GM12865 (cell line): ENCODE data around the gene TENT5A.
"Not testable (repeated sequence)": the region's sequence is repeated elsewhere in the genome, so short reads cannot be mapped to it uniquely, and the experiment has no call there.

Source experiments
- DNase-seq: peaks from one replicate; pipeline ENCODE4 v3.0.0; 2010; ENCODE audit warnings: low read depth
- H3K4me3 ChIP-seq: 2 replicates; pipeline ENCODE4 v1.5.1; 2011; ENCODE audit warnings: mild to moderate bottlenecking, low read depth, low read length, control low read depth
- TF ChIP-seq, protein P1 (sequence below): IDR thresholded peaks from 2 replicates; pipeline ENCODE4 v1.5.1; 2011; ENCODE audit warnings: low read length, control low read depth, low read depth, inconsistent platforms; ENCODE audit not compliant: insufficient read depth; ENCODE audit errors: missing control alignments

The TENT5A gene

DNA sequence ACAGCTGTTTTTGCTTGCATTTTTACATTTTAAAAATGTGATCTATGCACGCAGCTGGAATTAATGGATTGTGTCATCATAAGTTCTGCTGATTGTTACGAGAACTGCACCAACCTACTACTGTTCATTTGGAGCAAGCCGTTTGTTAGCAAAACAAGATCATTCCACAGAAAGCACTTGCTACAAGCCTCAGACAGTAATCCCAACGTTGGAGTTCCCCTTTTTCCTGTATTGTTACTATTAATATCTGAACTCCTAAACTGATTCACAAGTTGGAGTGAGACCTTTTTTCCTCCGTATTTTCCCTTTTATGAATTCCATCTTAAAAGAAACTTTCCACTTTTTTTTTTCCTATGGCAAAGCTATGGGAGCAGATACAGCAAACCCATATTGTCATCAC, 3.5 kb downstream of the TENT5A start:
- TF ChIP-seq, protein P1, sequence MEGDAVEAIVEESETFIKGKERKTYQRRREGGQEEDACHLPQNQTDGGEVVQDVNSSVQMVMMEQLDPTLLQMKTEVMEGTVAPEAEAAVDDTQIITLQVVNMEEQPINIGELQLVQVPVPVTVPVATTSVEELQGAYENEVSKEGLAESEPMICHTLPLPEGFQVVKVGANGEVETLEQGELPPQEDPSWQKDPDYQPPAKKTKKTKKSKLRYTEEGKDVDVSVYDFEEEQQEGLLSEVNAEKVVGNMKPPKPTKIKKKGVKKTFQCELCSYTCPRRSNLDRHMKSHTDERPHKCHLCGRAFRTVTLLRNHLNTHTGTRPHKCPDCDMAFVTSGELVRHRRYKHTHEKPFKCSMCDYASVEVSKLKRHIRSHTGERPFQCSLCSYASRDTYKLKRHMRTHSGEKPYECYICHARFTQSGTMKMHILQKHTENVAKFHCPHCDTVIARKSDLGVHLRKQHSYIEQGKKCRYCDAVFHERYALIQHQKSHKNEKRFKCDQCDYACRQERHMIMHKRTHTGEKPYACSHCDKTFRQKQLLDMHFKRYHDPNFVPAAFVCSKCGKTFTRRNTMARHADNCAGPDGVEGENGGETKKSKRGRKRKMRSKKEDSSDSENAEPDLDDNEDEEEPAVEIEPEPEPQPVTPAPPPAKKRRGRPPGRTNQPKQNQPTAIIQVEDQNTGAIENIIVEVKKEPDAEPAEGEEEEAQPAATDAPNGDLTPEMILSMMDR = no peak
- DNase-seq = no peak
- no peak overlapping the region for H3K4me3 ChIP-seq

DNA sequence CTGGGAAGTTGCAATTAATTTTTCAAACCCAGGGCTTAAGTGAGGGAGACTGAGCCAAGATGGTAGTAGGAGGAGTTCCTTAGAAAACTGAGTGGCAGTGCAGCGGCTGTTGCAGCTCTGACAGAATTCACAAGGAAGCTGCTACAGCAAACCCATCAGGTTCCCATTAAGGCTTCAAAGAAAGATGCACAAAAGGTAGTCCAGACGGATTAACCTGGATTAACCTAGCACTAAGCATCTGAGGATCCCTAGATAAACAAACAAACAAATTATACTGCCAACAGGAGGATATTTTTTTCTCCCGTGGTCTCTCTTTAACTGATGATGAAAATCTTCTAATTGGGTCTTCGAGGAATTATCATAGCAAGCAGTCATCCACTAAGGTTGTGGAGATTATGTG, 5.2 kb downstream of the TENT5A start:
- no peak overlapping the region for H3K4me3 ChIP-seq
- DNase-seq = no peak
- TF ChIP-seq, protein P1 = no peak

DNA sequence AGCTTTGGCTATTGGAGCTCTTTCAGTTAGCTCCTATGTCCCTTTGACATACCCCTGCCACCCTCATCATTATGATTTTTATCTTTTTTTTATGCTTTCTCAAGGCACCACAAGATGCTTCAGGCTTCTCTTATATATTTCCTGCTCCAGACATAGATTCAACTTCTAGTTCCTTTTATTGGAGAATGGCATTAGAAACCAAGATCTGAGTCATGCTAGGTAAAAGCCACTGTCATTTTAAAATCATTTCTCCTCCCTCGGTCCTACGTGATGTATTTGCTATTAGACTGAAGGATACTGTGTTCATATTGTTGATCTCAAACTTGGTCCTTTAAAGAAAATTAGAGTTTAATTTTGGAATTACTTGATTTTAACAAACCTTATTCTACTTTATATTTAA, 8.3 kb downstream of the TENT5A start:
- H3K4me3 ChIP-seq = no peak overlapping the region
- no peak for DNase-seq
- TF ChIP-seq, protein P1 = no peak

DNA sequence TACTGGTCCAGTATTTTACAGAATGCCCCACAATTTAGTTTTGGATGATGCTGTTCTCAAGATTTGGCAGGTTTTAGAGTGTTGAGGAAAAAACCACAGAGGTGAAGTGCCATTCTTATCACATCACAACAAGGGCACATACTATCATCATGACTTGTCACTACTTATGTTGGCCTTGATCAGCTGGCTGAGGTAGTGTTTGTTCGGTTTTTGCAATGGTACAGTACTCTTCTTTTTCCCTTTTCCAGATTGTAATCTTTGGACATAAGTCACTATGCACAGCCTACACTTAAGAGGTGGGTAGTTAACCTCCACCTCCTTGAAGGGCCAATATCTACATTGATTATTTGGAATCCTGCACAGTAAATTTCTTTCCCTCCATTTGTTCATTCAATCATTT, 8.8 kb downstream of the TENT5A start:
- DNase-seq = no peak
- TF ChIP-seq, protein P1 = no peak
- no peak overlapping the region for H3K4me3 ChIP-seq

DNA sequence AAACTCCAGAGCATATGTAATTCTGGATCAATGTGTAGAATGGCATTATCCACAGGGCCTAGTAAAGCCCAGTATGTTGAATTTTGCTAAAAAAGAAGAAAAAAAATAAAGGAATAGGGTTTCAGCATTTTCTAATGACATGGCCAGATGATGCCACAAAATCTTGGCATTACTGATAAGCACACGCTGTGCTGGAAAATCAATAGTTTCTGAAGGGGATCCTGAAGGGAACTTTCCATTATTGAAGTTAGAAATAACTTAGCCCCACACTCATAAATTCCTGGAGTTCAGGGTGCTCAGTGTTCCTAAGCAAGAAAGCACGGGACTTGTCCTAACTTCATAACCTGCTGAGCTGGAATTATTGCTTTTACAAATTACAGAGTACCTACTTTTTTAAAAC, 10.8 kb downstream of the TENT5A start:
- TF ChIP-seq, protein P1 = no peak
- H3K4me3 ChIP-seq = no peak overlapping the region
- DNase-seq = no peak

DNA sequence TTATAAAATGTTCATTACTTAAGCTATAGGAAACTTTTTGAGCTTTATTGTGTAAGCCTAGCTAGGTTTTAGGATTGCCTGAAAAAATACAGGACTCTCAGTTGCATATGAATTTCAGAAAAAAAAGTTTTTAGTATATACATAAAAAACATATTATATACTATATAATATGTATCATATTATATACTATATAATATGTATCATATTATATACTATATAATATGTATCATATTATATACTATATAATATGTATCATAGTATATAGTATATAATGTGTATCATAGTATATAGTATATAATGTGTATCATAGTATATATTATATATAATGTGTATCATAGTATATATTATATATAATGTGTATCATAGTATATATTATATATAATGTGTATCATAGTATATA, 11.9 kb downstream of the TENT5A start:
- not testable (repeated sequence) for H3K4me3 ChIP-seq, DNase-seq

DNA sequence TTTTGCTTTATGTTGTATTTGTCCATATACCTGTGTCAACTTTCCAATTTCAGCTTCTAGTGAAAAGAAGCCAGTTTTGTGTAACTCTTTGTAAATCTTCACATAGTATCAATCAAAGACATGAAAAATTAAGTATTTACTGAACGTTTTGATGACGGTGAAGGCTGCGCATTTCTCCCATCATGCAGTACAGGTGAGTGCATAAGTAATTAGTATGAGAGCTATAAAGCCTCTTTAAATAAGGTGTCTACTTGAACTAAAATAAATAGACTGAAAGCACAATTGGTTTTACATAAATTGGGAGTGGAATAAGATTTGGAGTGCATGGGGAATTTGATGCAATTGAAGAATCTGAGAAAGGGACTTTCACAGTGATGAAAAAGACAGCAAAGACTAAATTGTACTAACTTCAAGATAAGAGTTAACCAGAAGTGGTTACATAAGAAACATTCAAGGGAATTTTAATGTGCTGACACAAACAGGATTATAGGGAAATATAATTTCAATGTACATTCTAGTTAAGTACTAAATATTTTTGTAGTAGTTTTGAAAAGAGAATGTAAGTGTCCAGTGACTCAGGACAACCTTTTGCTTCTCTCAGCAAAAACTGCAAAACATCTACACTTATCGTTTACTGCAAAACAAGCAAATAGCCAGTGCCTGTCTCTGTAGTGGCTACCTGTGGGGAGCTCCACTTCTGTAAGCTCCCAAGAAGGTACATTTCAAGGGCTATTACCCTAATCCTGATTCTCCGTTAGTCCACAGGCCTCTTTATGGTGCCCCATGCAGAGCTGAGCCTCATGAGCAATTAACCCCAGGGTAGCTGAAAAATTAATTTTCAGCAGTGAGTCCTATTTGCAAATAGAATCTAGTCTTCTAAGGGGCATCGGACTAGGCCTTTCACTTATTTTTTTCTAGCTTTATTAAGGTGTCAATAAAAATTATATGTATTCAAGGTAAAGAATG, 13.0 kb downstream of the TENT5A start:
- H3K4me3 ChIP-seq = no peak overlapping the region
- TF ChIP-seq, protein P1 = no peak
- DNase-seq = no peak
